ENCODE measurements around the gene KCTD15. TPM values are rescaled to one million over a fixed set of nuclear protein-coding genes. Genes with fewer than 3 reads are reported as not detected.
A peak's percentile ranks its signal among the peaks of the same experiment; 100 is the strongest.

KCTD15 gene
- total RNA-seq, 1 donor from 2014 or later, result 49.3 TPM

GRCh38 chr19:33771384-33772101, 25.1 kb upstream of the KCTD15 start:
- peak; percentile 79 for DNase-seq (ENCODE audit: low spot score)

- no peak for DNase-seq (ENCODE audit: low spot score)
These were observed 24.4 kb upstream of the KCTD15 start for GRCh38 chr19:33772102-33772857.

- DNase-seq (ENCODE audit: low spot score), result no peak
These were observed 23.9 kb upstream of the KCTD15 start for GRCh38 chr19:33772858-33773180.

GRCh38 chr19:33773704-33774624, 22.7 kb upstream of the KCTD15 start:
- DNase-seq (ENCODE audit: low spot score), result no peak

- DNase-seq (ENCODE audit: low spot score), result no peak
These were observed 21.9 kb upstream of the KCTD15 start for GRCh38 chr19:33774751-33775150.

GRCh38 chr19:33775731-33776487, 20.8 kb upstream of the KCTD15 start:
- DNase-seq (ENCODE audit: low spot score), result no peak

- DNase-seq (ENCODE audit: low spot score), result no peak
These were observed 19.3 kb upstream of the KCTD15 start for GRCh38 chr19:33777351-33777750.

- no peak for DNase-seq (ENCODE audit: low spot score)
These were observed 18.9 kb upstream of the KCTD15 start for GRCh38 chr19:33777753-33778088.

GRCh38 chr19:33778089-33778791, 18.4 kb upstream of the KCTD15 start:
- DNase-seq (ENCODE audit: low spot score), result peak; percentile 87

- no peak for DNase-seq (ENCODE audit: low spot score)
These were observed 16.8 kb upstream of the KCTD15 start for GRCh38 chr19:33779849-33780248.

- no peak for DNase-seq (ENCODE audit: low spot score)
These were observed 16.4 kb upstream of the KCTD15 start for GRCh38 chr19:33780251-33780650.

GRCh38 chr19:33780746-33781145, 15.9 kb upstream of the KCTD15 start:
- no peak for DNase-seq (ENCODE audit: low spot score)

GRCh38 chr19:33781415-33781935, 15.2 kb upstream of the KCTD15 start:
- no peak for DNase-seq (ENCODE audit: low spot score)

- DNase-seq (ENCODE audit: low spot score), result no peak
These were observed 14.7 kb upstream of the KCTD15 start for GRCh38 chr19:33781996-33782395.

- DNase-seq (ENCODE audit: low spot score), result no peak
These were observed 12.2 kb upstream of the KCTD15 start for GRCh38 chr19:33784432-33784831.

GRCh38 chr19:33785795-33786194, 10.9 kb upstream of the KCTD15 start:
- DNase-seq (ENCODE audit: low spot score), result no peak

- no peak for DNase-seq (ENCODE audit: low spot score)
These were observed 8.0 kb upstream of the KCTD15 start for GRCh38 chr19:33788676-33789075.

GRCh38 chr19:33789344-33789743, 7.3 kb upstream of the KCTD15 start:
- no peak for DNase-seq (ENCODE audit: low spot score)

GRCh38 chr19:33794683-33795369, 1.8 kb upstream of the KCTD15 start:
- DNase-seq (ENCODE audit: low spot score), result no peak

Data from ureter (tissue), 1 donor.